Heart left ventricle (tissue), 13 donors: Measurements from ENCODE around the gene CD36.

ENCODE experiments used
- CTCF ChIP-seq, 12 donors: fragments of 200-600 bp; sonication (generic) in 4 of 12; IDR thresholded peaks; one replicate each; pipeline versions ENCODE4 v1.5.0 to v1.8.0; 2018 to 2022; ENCODE audit warnings: antibody characterized with exemption in 12 of 12, mild to moderate bottlenecking in 5 of 12
- POLR2A ChIP-seq, 2 donors: fragments of 450-650 bp; IDR thresholded peaks; one replicate each; pipeline ENCODE4 v1.6.1; 2017; ENCODE audit warnings: antibody characterized with exemption in 2 of 2, mild to moderate bottlenecking in 2 of 2, moderate library complexity in 2 of 2
- donor health status: ischemic (EF 13 %, LVEDD 7.1; RV severe dilation, severe dysfunction).
- donor health status: DM: no; HTN: yes; CAD: no.
- donor health status: DM: no; HTN: no; CAD: no.
- donor health status: ischemic (EF 25% LVEDD 6.9; RV normal size, moderate dysfunction).
- donor health status: ischemic (EF 25% LVEDD 5.7; RV mildly dilated, moderate dysfunction).
- donor health status: ischemic (EF 35%, LVEDD 5.7; RV mildly dilated, moderate dysfunction).
- donor health status: nonischemic (EF 11% LVEDD 7.7; RV severe dilation, severe dysfunction).
- donor health status: DM: yes; HTN: yes; CAD: no.
- donor health status: PGD.
- donor health status: ischemic (EF 29% LVEDD 5.4; RV normal size, mild dysfunction).
- donor health status: nonischemic (EF 23%, LVEDD 6.1; RV moderate dilation, normal function).

GRCh38 chr7:80705130-80705781, 66.8 kb downstream of the CD36 start:
- TF ChIP-seq CTCF (IDR thresholded peaks at IDR 0.05): no peak
- TF ChIP-seq POLR2A (IDR thresholded peaks at IDR 0.05): no peak
